Measurements from ENCODE around the gene TEX2.
A peak's percentile ranks its signal among the peaks of the same experiment; 100 is the strongest.

TEX2 gene

DNA sequence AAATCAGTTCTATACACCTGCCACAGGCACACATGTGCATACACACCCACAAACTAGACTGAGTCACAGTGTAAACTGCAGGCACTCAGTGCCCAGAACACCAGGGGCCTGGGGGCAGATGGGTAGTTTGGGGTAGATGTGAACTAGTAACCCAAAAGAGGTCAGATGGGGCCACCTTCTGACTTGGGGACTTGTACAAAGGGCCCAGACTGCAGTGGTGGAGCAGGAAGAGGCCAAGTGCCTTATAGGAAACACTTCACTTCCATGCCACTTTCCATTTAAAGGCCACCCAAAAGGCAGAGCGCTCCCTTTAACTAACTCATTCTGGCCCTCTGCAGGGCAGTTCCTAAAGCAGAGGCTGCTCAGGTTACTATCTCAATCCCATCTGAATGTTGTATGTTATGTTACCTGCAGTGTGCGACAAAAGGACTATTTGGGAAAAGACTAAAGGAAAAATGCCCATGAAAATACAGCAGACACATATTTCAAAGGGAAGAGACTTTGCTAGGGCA lies 105.3 kb downstream of the TEX2 start:
- DNase-seq, result no peak

DNA sequence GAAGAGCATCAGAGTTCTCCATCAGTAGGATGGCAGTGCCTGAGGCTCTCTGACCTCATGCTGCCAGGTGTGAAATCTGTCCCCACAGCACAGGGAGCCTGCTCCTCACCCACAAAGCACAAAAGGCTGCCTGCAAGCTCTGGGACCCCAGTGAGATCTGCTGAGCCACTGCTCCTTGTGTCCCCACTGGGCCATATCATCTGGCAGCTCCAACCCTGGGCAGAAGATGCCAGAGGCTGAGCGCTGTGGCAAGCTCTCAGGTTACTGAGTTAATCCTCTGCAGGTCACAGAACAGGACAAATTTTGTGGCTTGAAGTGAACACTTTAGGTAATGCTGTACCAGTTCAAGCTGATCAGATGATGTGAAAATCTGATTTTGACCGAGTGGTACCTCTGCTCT lies 106.4 kb downstream of the TEX2 start:
- DNase-seq, result no peak

DNA sequence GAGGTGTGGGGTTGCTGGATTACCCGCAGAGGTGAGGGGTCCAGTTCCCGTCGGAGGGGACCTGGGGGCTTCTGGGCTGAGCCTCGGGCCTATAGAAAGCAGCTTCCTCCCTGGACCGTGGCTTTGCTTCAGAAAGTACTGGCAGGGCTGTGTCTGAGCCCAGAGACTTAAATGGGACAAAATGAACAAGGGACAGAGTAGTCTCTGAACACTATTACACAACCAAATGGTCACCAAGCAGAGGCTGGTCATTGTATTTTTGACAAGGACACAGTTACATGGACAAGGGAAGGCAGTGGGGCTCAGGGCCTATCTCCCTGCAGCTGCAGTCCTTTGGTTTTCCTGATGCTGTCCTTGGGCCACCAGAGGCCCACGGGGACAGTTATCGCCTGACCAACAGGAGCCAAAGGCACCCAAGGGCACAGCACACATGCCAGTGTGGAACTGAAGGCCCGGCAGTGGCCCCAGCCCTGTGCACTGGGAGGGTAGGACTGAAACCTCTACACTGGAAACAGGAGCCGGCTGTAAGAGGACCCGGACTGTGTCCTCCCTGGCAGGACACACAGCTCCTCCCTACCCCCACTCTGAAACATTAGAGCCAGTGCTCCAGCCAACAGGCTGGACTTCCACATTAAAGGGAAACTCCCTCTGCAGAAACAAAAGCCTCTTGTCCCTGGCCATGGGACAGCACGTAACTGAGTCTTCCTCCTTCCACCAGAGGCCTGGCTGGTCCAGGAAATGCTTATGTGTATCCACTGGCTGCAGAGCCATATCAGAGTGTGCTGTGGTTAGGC lies 107.1 kb downstream of the TEX2 start:
- no peak for DNase-seq

DNA sequence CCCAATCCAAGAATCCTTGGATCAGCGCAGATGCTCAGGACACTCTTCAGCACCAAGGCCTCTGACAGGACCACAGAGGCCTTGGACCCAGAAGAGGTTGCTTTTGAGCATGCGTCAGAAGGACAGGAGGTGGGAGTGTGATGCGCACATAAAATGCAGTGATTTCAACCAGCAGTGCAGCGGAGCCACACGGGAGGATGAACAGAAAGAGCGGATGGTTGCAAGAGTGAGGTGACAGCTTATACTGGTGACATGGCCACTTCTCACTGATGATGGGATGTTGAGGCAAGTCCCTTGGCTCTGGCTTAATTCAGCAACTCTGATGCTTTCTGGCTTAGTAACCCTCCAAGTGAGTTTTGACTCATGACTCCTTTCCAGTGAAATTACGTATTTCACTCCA lies 107.9 kb downstream of the TEX2 start:
- no peak for DNase-seq

DNA sequence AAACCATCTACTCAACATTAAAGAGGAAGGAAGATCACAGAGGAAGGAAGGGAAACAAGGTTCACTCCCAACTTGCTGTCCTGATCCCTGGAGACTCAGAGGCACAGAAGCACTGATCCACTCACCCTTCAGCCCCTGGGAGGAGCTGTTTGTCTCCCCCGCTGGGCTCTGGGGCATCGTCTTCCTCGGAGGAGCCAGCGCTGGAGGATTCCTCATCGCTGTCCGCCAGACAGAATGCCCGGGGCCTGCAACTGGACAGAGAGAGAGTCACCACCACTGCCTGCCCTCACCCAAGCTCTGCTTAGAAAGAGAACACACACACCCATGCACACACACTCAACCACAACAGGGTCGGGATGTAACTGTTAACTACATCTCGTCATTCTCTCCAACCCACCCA lies 108.3 kb downstream of the TEX2 start:
- no peak for DNase-seq

DNA sequence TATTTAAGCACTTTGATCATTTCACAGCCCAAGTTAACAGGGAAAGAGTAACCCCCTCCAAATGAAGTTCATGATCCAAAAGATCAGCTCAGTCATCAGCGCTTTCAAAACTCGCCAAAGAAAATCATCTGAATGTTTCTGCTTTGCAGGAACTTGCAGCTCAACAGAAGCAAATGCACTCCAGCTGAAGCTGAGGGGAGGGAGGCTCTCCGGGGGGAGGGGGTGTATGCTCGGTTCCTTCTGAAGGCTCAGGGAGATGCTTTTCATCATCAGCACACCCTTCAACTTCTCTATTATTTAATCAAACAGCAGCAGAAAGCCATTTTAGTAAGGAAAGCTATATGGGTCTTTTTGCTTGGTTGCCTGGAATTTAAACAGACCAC lies 108.8 kb downstream of the TEX2 start:
- DNase-seq, result no peak

DNA sequence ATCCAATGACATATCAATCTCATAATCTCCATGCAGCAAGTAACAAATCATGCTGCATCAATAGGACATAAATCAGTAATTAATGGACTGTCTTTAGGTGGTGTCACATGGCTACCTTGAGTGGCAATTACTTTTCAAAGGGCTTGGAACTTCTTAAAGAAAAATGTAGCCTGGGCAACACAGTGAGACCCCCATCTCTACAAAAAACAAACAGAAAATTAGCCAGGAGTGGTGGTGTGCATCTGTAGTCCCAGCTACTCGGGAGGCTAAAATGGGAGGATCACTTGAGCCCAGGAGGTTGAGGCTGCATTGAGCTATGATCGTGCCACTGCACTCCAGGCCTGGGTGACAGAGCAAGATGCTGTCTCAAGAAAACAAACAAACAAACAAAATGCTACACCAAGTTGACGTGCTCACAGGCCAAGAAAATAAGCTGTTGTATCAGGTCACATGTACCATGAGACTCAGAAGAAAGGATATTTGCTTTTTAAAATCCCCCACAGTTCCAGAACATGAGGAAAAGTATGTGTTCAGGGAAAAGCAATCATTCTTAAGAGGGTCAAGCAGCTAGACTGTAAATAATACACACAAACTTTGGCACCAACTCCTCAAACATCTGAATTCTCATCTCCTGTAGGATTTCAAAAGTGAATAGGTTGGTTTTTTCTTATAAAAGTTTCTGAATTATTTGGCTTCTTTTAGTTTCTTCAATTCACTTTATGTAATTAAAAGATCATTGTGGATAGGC lies 109.3 kb downstream of the TEX2 start:
- DNase-seq, result no peak

DNA sequence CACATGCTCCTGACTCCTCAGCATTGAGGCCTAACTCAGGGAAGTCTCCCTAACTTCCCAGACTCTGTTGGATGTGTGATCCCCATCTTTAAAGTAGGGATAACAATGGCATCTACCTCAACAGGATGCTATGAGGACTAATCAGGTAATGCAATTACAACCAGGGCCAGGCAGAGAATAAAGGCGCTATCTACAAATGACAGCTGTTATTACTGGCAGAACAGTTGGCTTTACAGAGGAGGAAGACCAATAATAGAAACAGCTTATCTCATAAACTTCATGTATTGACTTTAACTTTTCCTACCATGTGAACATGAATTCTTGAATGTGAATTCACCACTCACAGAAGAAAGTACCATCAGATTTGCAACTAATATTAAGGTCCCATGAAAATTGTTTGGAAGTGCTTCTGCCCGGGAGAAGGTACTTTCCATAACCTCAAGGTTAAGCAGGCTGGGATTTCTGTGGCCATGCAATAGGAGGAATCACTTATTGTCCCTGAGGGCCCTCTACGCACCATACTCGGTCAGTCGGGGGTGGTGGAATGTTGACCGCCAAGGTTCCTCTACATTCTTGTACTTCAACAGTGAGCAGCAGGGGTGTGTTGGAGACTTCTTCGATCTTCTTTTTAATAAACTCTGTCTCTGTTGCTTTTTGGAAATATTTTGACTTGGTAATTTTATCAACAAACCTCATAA lies 110.5 kb downstream of the TEX2 start:
- DNase-seq, result no peak

DNA sequence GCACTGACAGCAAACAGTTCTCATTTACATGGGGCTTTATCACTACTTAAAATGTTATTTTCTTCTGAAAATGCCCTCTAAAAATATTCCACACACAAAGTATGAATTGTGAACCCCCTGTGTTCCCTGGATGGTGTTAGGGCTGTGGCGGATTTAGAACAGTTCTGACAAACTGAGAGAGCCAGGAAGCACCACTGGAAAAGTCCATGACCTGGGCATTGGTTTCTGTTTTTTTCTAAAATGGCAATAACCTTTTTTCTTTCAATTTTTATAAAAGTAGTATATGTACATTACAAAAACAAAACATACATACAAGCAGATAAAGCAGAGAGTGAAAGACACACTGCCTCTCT lies 112.1 kb downstream of the TEX2 start:
- no peak for DNase-seq

DNA sequence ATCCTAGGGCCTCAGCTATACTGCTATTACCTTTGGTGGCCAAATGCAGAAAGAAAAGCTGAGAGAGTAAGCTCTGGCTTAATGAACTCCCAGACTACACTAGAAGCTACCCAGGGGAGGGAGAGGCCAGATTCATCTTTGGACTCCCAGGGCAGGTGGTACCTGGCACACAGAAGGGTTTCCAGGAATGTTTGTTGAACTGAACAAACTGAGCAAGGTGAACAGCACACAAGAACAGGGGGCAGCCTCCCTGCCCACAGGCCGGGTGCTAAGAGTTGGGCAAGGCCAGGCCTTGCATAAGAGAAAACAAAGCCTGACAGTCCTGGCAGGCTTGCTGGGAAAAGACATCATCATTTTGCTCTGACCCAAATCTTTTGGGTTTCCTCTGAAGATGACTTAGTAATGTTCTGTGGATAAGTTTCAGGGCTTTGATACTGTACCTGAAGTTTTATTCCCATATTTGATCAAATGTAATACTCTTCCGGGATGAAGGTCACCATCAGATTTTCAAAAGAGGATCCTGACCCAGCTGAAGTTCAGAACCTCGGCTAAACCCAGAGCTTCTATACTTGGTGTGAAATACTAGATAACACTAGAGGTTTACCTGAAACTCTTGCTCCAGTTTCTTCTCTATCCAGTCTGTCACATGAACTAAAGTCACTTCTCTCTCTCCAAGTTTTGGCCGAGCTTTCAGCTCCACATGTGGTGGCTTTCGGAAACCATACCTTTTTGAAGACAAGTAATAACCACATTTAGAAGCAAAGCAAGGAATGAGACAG lies 112.6 kb downstream of the TEX2 start:
- no peak for DNase-seq

DNA sequence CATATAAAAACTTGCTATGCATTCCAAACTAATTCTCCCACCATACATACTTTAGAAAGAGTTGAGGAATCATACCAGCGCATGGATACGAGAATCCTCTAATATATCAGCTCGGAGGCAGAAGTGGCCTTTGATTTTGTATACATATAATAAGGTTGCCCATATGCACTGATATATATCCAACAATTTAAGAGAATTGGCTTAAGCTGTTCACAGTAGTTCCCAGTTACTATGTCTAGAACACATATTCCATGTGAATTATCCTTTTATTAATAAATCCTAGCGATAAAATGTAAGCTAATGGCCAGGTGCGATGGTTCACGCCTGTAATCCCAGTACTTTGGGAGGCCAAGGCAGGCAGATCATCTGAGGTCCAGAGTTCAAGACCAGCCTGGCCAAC lies 113.9 kb downstream of the TEX2 start:
- DNase-seq, result no peak

DNA sequence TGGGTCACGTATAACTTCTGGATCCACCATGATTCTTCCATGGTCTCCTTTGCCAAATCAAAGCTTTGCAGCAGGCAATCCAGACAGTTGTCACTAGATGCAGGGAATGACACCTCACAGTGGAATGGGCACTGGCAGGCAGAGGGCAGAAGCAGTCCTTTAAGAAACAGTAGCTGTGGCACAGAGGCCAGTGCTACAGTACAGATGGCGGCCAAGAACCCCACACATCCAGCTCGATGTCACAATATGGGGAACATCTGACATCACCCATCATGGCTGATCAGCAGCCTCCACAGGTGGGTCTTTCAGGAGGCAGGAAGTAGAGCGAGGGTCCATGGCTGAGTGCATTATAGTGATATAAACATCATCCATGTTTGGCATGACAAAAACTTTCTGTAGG lies 114.4 kb downstream of the TEX2 start:
- no peak for DNase-seq

DNA sequence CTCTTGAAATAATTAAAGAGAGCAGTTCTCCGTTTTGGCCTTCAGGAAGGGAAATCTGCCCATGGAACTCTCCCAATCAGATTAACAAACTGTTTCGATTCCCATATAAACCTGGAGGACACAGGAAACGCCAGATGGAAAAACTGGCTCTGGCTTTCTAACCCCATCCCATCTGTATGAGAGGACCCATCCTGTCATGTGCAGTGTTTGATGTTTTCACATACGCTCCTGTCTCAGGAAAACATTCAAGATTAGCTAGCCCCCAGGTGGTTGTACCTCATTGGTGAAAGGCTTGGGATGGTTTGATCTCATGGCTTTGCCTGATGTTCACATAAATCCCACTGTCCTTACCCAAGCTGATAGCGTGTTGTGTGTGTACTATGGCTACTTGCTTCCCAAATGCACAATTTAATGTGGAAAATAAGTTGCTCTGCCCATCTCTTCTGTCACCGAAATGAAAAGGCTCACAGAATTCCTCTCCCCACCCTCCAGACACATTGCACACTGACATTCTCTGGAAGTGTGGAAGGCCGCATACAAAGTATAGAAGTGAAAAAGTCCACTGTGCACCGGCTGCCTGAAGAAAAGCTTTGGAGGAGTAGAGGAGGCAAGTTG lies 114.9 kb downstream of the TEX2 start:
- DNase-seq, result peak; percentile 6

DNA sequence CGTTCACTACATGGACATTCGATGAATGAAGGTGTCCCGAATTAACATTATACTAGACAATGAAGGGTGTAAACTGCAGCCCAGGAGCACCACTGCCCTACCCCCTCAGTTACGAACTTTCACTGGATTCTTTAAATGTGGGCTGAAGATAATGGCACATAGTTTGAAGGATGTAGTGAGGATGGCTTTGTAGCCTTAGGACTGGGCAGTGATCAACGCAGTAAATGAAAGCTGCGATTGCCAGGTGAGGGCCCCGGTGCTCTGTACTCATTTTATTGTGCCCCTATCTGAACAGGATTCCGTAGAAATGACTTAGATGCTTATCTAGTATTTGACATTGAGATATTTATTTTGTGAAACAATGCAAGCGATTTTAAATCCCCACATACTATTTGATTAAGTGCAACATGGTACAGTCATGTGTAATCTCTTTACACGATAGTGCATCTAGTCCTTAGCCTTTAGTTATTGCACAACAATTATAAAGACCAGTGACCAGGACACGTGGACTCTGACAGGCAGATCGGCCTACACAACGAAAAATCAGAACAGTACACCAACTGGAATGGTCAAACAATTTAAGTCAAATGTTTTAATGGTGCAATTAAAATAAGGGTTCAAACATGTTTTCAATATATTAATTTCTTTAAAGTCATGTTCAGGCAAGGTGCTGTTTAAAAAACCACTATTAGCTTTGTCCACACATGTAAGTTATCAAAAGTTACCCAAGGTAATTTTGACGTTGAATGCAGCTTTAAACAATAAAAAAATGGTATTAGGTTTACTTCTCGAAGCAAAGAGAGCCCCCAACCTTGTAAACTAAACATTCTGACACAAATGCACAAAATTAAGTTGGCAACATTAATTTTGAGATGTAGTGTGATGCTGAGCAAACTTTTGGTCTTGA lies 115.7 kb downstream of the TEX2 start:
- DNase-seq, result no peak

DNA sequence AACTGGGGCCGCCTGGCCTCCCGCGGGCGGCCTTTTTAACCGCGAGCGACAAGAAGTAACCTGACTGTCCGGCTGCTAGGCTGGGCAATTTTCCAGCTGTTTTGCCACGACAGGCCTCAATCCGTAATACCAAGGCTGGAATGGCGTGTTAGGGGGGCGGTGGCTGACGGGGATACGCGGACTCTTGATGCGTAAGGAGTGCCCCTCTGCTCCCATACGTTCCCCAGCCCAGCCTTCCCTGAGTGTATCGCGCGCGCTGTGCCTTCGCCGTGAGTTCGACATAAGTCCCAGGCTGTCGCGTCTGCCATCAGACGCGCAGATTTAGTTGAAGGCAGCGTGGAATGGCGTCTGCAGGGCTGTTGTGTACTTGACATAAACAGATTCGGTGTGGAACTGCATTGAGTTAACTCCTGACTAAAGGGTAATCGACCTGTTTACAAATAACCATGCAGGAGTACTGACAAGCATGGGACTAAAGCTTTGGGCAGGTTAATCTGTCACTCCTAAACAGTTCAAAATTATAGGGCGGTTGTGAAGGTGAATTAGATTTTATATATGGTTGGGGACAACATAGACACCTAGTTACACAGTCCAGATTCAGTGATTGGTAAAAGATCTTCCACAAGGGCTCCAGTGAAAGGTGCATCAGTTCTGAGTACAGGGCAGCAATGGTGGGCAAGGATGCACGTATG lies 116.5 kb downstream of the TEX2 start:
- DNase-seq, result no peak

DNA sequence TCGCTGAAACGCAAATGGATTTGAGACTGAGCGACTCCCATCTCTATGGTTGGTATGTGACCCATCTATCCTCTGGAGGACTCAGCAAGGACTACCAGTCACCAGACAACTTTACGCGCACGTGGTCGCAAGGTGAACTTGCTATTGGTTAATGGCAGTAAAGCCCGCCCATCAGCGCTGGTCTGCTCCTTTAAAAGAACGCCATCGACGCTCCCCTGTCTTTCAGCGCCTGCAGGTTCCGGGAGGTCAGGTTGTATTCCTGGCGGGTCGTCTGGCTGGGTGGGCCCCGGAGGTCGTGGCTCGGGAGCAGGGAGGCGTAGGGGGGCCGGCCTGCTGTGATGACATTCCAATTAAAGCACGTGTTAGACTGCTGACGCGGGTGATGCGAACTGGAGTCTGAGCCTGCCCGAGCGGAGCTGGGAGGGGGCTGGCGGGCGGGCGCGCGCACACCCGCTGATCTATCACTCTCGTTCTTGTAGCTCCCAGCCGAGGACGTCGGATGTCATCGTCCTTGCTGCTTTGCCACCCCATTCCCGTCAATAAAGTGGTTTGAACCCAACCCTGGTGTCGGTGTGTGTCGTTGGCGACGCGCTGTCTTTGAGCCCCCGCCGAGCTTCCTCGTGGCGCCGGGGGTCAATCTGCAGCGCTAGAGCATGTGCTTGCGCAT lies 117.2 kb downstream of the TEX2 start:
- DNase-seq, result peak; percentile 97

DNA sequence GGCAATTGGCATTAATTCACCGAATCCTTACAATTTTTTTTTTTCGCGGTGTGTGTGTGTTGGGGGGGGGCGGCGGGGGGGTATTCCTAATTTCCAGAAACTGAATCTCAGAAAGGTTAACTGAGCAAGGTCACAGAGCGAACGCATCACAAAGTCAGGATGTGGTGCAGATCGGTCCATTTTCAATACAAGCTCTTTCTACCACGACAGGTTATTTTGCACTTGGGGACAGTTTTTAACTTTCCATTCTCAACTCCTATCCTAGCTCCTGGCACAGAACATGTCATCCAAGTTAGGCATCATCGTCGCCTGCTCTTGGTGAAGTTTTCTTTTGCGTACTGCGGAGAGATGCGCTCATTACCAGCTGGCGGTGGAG lies 117.7 kb downstream of the TEX2 start:
- no peak for DNase-seq

DNA sequence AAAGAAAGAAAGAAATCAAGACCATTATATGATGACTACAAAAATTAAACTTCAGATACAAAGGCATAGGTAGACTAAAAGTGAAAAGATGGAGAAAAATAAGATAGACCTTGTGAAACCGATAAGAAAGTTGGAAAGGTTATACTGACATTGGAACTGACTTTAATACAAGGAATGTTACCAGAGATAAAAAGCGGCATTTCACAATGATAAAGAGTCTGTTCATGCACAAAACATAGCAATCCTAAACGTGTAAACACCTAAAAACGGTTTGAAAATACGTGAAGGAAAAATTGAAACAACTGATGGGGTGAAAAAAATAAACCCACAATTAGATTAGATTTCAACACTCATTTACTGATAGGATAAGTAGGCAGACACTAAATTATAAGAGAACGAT lies 123.5 kb downstream of the TEX2 start:
- no peak for DNase-seq

DNA sequence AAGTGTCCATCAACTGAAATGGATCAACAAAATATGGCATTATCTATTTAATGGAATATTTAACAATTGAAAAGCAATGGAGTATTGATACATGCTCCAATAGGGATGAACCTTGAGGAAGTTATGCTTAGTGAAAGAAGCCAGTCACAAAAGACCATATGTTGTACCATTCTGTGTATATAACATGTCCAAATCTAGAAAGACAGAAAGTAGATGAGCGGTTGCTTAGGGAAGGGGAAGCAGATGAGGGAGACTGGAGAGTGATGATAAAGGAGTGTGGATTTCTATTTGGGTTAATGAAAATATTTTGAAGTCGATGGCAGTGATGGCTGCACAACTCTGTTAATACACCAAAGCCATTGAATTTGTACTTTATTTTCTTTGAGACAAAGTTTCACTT lies 124.6 kb downstream of the TEX2 start:
- DNase-seq, result no peak

DNA sequence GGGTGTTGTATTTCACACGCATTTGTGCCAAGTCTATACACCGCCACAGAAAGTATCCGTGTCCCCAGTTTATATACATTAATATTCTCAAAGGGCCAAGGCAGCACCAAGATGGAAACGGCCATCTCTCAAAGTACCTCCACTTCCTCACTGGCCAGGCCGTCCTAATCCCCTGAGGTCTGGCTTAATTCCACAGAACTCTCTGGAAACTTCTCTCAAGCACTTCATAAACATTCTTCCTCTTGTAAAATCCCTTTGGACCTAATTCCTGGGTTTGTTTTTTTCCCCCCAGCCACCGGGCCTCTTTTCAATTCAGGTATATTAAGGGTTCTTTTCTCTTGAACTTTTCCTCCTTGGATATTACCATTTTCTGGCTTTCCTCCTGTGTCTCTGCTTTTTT lies 128.1 kb downstream of the TEX2 start:
- DNase-seq, result no peak

All from NCI-H2171 (cell line).